ENCODE data around the gene CAMK2B.

Gene CAMK2B

GRCh38 chr7:44239361-44239760 lies 86.0 kb downstream of the CAMK2B start:
- Histone ChIP-seq H3K36me3 (ENCODE audit: insufficient read depth, low read length) (no peaks in the 10 kb centered on the region), H3K4me1 (ENCODE audit: insufficient read depth, low read length) (no peaks in the 10 kb centered on the region), H3K4me3 (ENCODE audit: low read depth in 1 of 2, low read length in 2 of 2) (no peak overlapping the region), H3K9me3 (ENCODE audit: low read length) (no peaks in the 10 kb centered on the region), H3K27ac (ENCODE audit: low read depth, low read length) (no peak overlapping the region), H3K27me3 (ENCODE audit: control insufficient read depth in 1 of 2, insufficient read depth in 2 of 2, low read length in 2 of 2) (no peaks in the 10 kb centered on the region), H3K9ac (ENCODE audit: low read length) (no peak overlapping the region)

GRCh38 chr7:44238116-44238695 lies 87.2 kb downstream of the CAMK2B start:
- H3K4me1 ChIP-seq (ENCODE audit: insufficient read depth, low read length): no peaks in the 10 kb centered on the region
- H3K27me3 ChIP-seq (ENCODE audit: control insufficient read depth in 1 of 2, insufficient read depth in 2 of 2, low read length in 2 of 2): no peaks in the 10 kb centered on the region
- H3K9ac ChIP-seq (ENCODE audit: low read length): no peak overlapping the region
- H3K4me3 ChIP-seq (ENCODE audit: low read depth in 1 of 2, low read length in 2 of 2): no peak overlapping the region
- no peak overlapping the region for H3K27ac ChIP-seq (ENCODE audit: low read depth, low read length)
- no peaks in the 10 kb centered on the region for H3K9me3 ChIP-seq (ENCODE audit: low read length)
- H3K36me3 ChIP-seq (ENCODE audit: insufficient read depth, low read length): no peaks in the 10 kb centered on the region

- H3K27me3 ChIP-seq (ENCODE audit: control insufficient read depth in 1 of 2, insufficient read depth in 2 of 2, low read length in 2 of 2): no peaks in the 10 kb centered on the region
- H3K9ac ChIP-seq (ENCODE audit: low read length): no peak overlapping the region
- no peak overlapping the region for H3K27ac ChIP-seq (ENCODE audit: low read depth, low read length)
- no peaks in the 10 kb centered on the region for H3K4me1 ChIP-seq (ENCODE audit: insufficient read depth, low read length)
- no peaks in the 10 kb centered on the region for H3K36me3 ChIP-seq (ENCODE audit: insufficient read depth, low read length)
- no peak overlapping the region for H3K4me3 ChIP-seq (ENCODE audit: low read depth in 1 of 2, low read length in 2 of 2)
- H3K9me3 ChIP-seq (ENCODE audit: low read length): no peaks in the 10 kb centered on the region
Measured at GRCh38 chr7:44237696-44238095, 87.7 kb downstream of the CAMK2B start.

GRCh38 chr7:44236333-44236728 lies 89.1 kb downstream of the CAMK2B start:
- no peak overlapping the region for H3K9ac ChIP-seq (ENCODE audit: low read length)
- no peak overlapping the region for H3K27ac ChIP-seq (ENCODE audit: low read depth, low read length)
- no peak overlapping the region for H3K4me3 ChIP-seq (ENCODE audit: low read depth in 1 of 2, low read length in 2 of 2)
- H3K4me1 ChIP-seq (ENCODE audit: insufficient read depth, low read length): no peaks in the 10 kb centered on the region
- H3K27me3 ChIP-seq (ENCODE audit: control insufficient read depth in 1 of 2, insufficient read depth in 2 of 2, low read length in 2 of 2): no peaks in the 10 kb centered on the region
- H3K9me3 ChIP-seq (ENCODE audit: low read length): no peaks in the 10 kb centered on the region
- H3K36me3 ChIP-seq (ENCODE audit: insufficient read depth, low read length): no peaks in the 10 kb centered on the region

- no peak overlapping the region for H3K27ac ChIP-seq (ENCODE audit: low read depth, low read length)
- no peaks in the 10 kb centered on the region for H3K36me3 ChIP-seq (ENCODE audit: insufficient read depth, low read length)
- no peaks in the 10 kb centered on the region for H3K27me3 ChIP-seq (ENCODE audit: control insufficient read depth in 1 of 2, insufficient read depth in 2 of 2, low read length in 2 of 2)
- no peaks in the 10 kb centered on the region for H3K9me3 ChIP-seq (ENCODE audit: low read length)
- no peaks in the 10 kb centered on the region for H3K4me1 ChIP-seq (ENCODE audit: insufficient read depth, low read length)
- no peak overlapping the region for H3K9ac ChIP-seq (ENCODE audit: low read length)
- H3K4me3 ChIP-seq (ENCODE audit: low read depth in 1 of 2, low read length in 2 of 2): no peak overlapping the region
Measured at GRCh38 chr7:44235582-44236332, 89.6 kb downstream of the CAMK2B start.

GRCh38 chr7:44235066-44235465 lies 90.3 kb downstream of the CAMK2B start:
- H3K36me3 ChIP-seq (ENCODE audit: insufficient read depth, low read length): no peaks in the 10 kb centered on the region
- no peak overlapping the region for H3K9ac ChIP-seq (ENCODE audit: low read length)
- H3K9me3 ChIP-seq (ENCODE audit: low read length): no peaks in the 10 kb centered on the region
- no peaks in the 10 kb centered on the region for H3K27me3 ChIP-seq (ENCODE audit: control insufficient read depth in 1 of 2, insufficient read depth in 2 of 2, low read length in 2 of 2)
- H3K4me3 ChIP-seq (ENCODE audit: low read depth in 1 of 2, low read length in 2 of 2): no peak overlapping the region
- H3K27ac ChIP-seq (ENCODE audit: low read depth, low read length): no peak overlapping the region
- no peaks in the 10 kb centered on the region for H3K4me1 ChIP-seq (ENCODE audit: insufficient read depth, low read length)

GRCh38 chr7:44232901-44233715 lies 92.3 kb downstream of the CAMK2B start:
- Histone ChIP-seq H3K4me1 (ENCODE audit: insufficient read depth, low read length) (no peaks in the 10 kb centered on the region), H3K27ac (ENCODE audit: low read depth, low read length) (no peak overlapping the region), H3K4me3 (ENCODE audit: low read depth in 1 of 2, low read length in 2 of 2) (no peak overlapping the region), H3K9ac (ENCODE audit: low read length) (no peak overlapping the region), H3K9me3 (ENCODE audit: low read length) (no peaks in the 10 kb centered on the region), H3K36me3 (ENCODE audit: insufficient read depth, low read length) (no peaks in the 10 kb centered on the region), H3K27me3 (ENCODE audit: control insufficient read depth in 1 of 2, insufficient read depth in 2 of 2, low read length in 2 of 2) (no peaks in the 10 kb centered on the region)

GRCh38 chr7:44232396-44232795 lies 93.0 kb downstream of the CAMK2B start:
- Histone ChIP-seq H3K4me3 (ENCODE audit: low read depth in 1 of 2, low read length in 2 of 2) (no peak overlapping the region), H3K4me1 (ENCODE audit: insufficient read depth, low read length) (no peaks in the 10 kb centered on the region), H3K27me3 (ENCODE audit: control insufficient read depth in 1 of 2, insufficient read depth in 2 of 2, low read length in 2 of 2) (no peaks in the 10 kb centered on the region), H3K9ac (ENCODE audit: low read length) (no peak overlapping the region), H3K9me3 (ENCODE audit: low read length) (no peaks in the 10 kb centered on the region), H3K36me3 (ENCODE audit: insufficient read depth, low read length) (no peaks in the 10 kb centered on the region), H3K27ac (ENCODE audit: low read depth, low read length) (no peak overlapping the region)

GRCh38 chr7:44231088-44231487 lies 94.3 kb downstream of the CAMK2B start:
- Histone ChIP-seq H3K9me3 (ENCODE audit: low read length) (no peaks in the 10 kb centered on the region), H3K4me1 (ENCODE audit: insufficient read depth, low read length) (no peaks in the 10 kb centered on the region), H3K36me3 (ENCODE audit: insufficient read depth, low read length) (no peaks in the 10 kb centered on the region)

GRCh38 chr7:44230286-44230685 lies 95.1 kb downstream of the CAMK2B start:
- Histone ChIP-seq H3K27ac (ENCODE audit: low read depth, low read length) (no peak overlapping the region), H3K4me1 (ENCODE audit: insufficient read depth, low read length) (no peaks in the 10 kb centered on the region), H3K27me3 (ENCODE audit: control insufficient read depth in 1 of 2, insufficient read depth in 2 of 2, low read length in 2 of 2) (peaks cover 0 to 12% of the 10 kb centered on the region in 2 donors), H3K4me3 (ENCODE audit: low read depth in 1 of 2, low read length in 2 of 2) (no peak overlapping the region), H3K9ac (ENCODE audit: low read length) (no peak overlapping the region), H3K36me3 (ENCODE audit: insufficient read depth, low read length) (no peaks in the 10 kb centered on the region), H3K9me3 (ENCODE audit: low read length) (no peaks in the 10 kb centered on the region)

More at GRCh38 chr7:44231088-44231487, 94.3 kb downstream of the CAMK2B start:
- no peak overlapping the region for H3K9ac ChIP-seq (ENCODE audit: low read length)
- no peak overlapping the region for H3K4me3 ChIP-seq (ENCODE audit: low read depth in 1 of 2, low read length in 2 of 2)
- no peak overlapping the region for H3K27ac ChIP-seq (ENCODE audit: low read depth, low read length)
- peaks cover 0 to 4% of the 10 kb centered on the region in 2 donors for H3K27me3 ChIP-seq (ENCODE audit: control insufficient read depth in 1 of 2, insufficient read depth in 2 of 2, low read length in 2 of 2)

GRCh38 chr7:44229546-44230105 lies 95.8 kb downstream of the CAMK2B start:
- Histone ChIP-seq H3K27me3 (ENCODE audit: control insufficient read depth in 1 of 2, insufficient read depth in 2 of 2, low read length in 2 of 2) (peaks cover 0 to 19% of the 10 kb centered on the region in 2 donors), H3K36me3 (ENCODE audit: insufficient read depth, low read length) (no peaks in the 10 kb centered on the region), H3K9ac (ENCODE audit: low read length) (no peak overlapping the region), H3K27ac (ENCODE audit: low read depth, low read length) (no peak overlapping the region), H3K9me3 (ENCODE audit: low read length) (no peaks in the 10 kb centered on the region), H3K4me3 (ENCODE audit: low read depth in 1 of 2, low read length in 2 of 2) (no peak overlapping the region), H3K4me1 (ENCODE audit: insufficient read depth, low read length) (no peaks in the 10 kb centered on the region)
